Parathyroid adenoma (tissue), 2 donors: ENCODE data around the gene EPG5.

ENCODE experiments used
- H2AFZ ChIP-seq: fragments of 300-600 bp; sonication (generic); one replicate; pipeline ENCODE4 v1.7.0; 2017; ENCODE audit warnings: antibody characterized with exemption, mild to moderate bottlenecking
- H3K27ac ChIP-seq: fragments of 300-600 bp; sonication (generic); one replicate; pipeline ENCODE4 v1.7.0; 2017
- H3K27me3 ChIP-seq: fragments of 300-600 bp; sonication (generic); one replicate; pipeline ENCODE4 v1.7.0; 2017; ENCODE audit warnings: low read length; ENCODE audit not compliant: control insufficient read depth, insufficient read depth
- H3K36me3 ChIP-seq: fragments of 300-600 bp; sonication (generic); one replicate; pipeline ENCODE4 v1.7.0; 2017; ENCODE audit warnings: low read length; ENCODE audit not compliant: control insufficient read depth, insufficient read depth
- H3K4me1 ChIP-seq: fragments of 300-600 bp; sonication (generic); one replicate; pipeline ENCODE4 v1.7.0; 2017; ENCODE audit warnings: control low read depth
- H3K4me2 ChIP-seq: fragments of 300-600 bp; sonication (generic); one replicate; pipeline ENCODE4 v1.7.0; 2017; ENCODE audit warnings: low read length
- H3K4me3 ChIP-seq: fragments of 300-600 bp; sonication (generic); one replicate; pipeline ENCODE4 v1.7.0; 2017; ENCODE audit warnings: low read depth, low read length
- H3K79me2 ChIP-seq: fragments of 300-600 bp; sonication (generic); one replicate; pipeline ENCODE4 v1.7.0; 2017; ENCODE audit warnings: control low read depth
- H3K9ac ChIP-seq: fragments of 300-600 bp; sonication (generic); one replicate; pipeline ENCODE4 v1.7.0; 2017; ENCODE audit warnings: mild to moderate bottlenecking
- H3K9me3 ChIP-seq: fragments of 300-600 bp; sonication (generic); one replicate; pipeline ENCODE4 v1.7.0; 2017; ENCODE audit warnings: low read length; ENCODE audit not compliant: control insufficient read depth
- TF ChIP-seq, protein P1 (sequence below): fragments of 300-600 bp; sonication (generic); IDR thresholded peaks from one replicate; pipeline ENCODE4 v1.7.0; 2017; ENCODE audit warnings: antibody characterized with exemption, mild to moderate bottlenecking
- donor health status: primary hyperparathyroidism.

EPG5 gene

DNA sequence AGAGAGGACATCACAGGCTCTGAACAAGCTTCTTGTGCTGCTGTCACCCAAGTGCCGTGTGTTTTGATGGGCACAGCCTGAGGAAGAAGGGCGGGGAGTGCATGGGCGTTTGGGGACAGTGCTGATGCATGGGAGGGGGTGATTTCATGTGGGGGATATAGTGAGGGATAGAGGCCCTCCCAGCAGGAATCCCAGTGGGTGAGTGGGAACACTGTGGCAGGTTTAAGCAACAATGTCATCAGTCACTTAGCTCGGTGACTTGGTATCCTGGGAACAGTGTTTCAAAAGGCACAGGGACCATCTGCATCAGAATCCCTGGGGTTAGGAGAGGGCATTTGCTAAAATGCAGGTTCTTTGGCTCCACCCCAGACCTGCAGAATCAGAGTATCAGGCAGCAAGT is 141.0 kb downstream of the EPG5 start:
- H3K9ac ChIP-seq: no peak overlapping the region
- H2AFZ ChIP-seq: no peak overlapping the region
- TF ChIP-seq, protein P1, sequence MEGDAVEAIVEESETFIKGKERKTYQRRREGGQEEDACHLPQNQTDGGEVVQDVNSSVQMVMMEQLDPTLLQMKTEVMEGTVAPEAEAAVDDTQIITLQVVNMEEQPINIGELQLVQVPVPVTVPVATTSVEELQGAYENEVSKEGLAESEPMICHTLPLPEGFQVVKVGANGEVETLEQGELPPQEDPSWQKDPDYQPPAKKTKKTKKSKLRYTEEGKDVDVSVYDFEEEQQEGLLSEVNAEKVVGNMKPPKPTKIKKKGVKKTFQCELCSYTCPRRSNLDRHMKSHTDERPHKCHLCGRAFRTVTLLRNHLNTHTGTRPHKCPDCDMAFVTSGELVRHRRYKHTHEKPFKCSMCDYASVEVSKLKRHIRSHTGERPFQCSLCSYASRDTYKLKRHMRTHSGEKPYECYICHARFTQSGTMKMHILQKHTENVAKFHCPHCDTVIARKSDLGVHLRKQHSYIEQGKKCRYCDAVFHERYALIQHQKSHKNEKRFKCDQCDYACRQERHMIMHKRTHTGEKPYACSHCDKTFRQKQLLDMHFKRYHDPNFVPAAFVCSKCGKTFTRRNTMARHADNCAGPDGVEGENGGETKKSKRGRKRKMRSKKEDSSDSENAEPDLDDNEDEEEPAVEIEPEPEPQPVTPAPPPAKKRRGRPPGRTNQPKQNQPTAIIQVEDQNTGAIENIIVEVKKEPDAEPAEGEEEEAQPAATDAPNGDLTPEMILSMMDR: no peak
- H3K27ac ChIP-seq: no peak overlapping the region
- H3K4me3 ChIP-seq: no peak overlapping the region
- no peak overlapping the region for H3K4me2 ChIP-seq
- H3K79me2 ChIP-seq: no peaks in the 10 kb centered on the region
- H3K4me1 ChIP-seq: peaks cover 4% of the 10 kb centered on the region
- H3K9me3 ChIP-seq: no peaks in the 10 kb centered on the region
- no peaks in the 10 kb centered on the region for H3K27me3 ChIP-seq
- H3K36me3 ChIP-seq: no peaks in the 10 kb centered on the region

DNA sequence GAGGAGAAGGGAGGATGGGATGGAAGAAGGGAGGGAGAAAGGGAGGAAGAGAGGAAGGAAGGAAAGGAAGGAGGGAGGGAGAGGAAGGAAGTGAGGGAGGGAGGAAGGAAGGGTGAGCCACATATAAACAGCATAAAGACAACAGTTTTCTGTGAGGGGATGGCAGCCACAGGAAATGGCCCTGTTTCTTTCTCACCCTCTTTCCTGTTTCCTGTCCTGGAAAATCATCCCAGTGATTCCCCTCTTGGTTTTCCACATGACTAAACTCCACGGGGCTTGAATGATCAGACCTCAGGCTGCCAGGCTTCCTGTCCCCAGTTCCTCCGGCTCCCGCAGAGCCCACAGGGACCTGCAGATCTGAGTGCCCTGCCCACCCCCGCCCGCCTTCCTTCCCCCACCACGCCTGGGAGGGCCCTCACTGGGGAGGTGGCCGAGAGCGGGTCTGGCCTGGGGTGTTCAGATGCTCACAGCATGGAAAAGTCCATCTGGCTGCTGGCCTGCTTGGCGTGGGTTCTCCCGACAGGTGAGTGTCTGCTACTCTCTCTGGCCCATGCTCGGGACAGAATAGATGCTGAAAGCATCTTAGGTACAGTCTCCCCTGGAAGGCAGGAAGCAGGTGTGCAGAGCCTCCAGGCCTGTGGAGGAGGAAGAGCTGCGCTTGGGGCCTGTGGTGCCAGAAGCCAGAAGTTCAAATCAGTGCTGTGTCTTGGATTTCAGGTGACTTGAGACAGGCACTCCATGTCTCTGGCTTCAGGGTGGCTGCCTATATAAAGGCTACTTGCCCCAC is 141.7 kb downstream of the EPG5 start, which contains the start of gene SIGLEC15:
Gene SIGLEC15 (plus strand): TSS at position 418 of the 787 bp plus-strand sequence. CDS start 54 bp downstream, at position 472.
- H2AFZ ChIP-seq: no peak within 1 kb of the TSS
- no peaks in the 10 kb centered on the region for H3K9me3 ChIP-seq
- peaks cover 4% of the 10 kb centered on the region for H3K4me1 ChIP-seq
- no peak within 1 kb of the TSS for H3K4me2 ChIP-seq
- TF ChIP-seq, protein P1: no peak
- no peaks in the 10 kb centered on the region for H3K27me3 ChIP-seq
- no peaks in the 10 kb centered on the region for H3K79me2 ChIP-seq
- no peak within 1 kb of the TSS for H3K9ac ChIP-seq
- H3K36me3 ChIP-seq: no peaks in the 10 kb centered on the region
- H3K27ac ChIP-seq: no peak within 1 kb of the TSS
- no peak within 1 kb of the TSS for H3K4me3 ChIP-seq

DNA sequence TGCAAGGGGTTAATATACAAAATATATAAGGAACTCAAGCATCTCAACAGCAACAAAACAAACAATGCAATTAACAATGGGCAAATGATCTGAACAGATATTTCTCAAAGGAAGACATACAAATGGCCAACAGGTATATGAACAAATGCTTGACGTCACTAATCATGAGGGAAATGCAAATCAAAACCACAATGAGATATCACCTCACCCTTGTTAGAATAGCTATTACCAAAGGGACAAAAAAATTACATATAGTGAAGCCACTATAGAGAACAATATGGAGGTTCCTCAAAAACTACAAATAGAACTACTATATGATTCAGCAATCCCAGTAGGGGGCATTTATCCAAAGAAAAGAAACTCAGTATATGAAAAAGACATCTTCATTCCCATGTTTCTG is 145.4 kb downstream of the EPG5 start:
- Histone ChIP-seq H3K79me2 (no peaks in the 10 kb centered on the region), H3K36me3 (no peaks in the 10 kb centered on the region), H3K4me3 (no peak overlapping the region)

DNA sequence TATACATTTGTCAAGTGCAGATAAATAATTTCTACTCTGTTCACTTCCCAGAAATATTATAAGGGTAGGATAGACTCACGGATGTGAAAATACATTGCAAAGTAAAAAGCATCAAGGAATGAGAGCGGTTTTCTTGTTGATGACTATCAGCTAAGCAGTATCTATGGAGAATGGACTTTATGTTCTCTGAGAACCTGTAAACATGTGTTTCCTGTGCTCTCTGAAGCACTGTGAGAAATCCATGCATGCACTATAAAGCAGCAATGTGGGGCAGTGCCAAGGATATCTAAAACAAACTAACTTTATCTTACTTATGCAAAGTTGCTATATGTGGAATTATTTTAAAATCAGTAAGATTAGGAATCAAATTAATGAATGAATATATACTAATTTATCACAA is 146.1 kb downstream of the EPG5 start:
- H3K27me3 ChIP-seq: no peaks in the 10 kb centered on the region
- no peaks in the 10 kb centered on the region for H3K79me2 ChIP-seq
- H3K4me1 ChIP-seq: no peaks in the 10 kb centered on the region
- no peaks in the 10 kb centered on the region for H3K9me3 ChIP-seq
- no peak overlapping the region for H3K4me3 ChIP-seq
- TF ChIP-seq, protein P1: no peak
- no peak overlapping the region for H3K4me2 ChIP-seq
- no peak overlapping the region for H2AFZ ChIP-seq
- H3K36me3 ChIP-seq: no peaks in the 10 kb centered on the region
- H3K27ac ChIP-seq: no peak overlapping the region
- H3K9ac ChIP-seq: no peak overlapping the region

More for the DNA sequence above, 145.4 kb downstream of the EPG5 start:
- Histone ChIP-seq H3K4me2 (no peak overlapping the region), H3K9me3 (no peaks in the 10 kb centered on the region), H3K4me1 (no peaks in the 10 kb centered on the region), H2AFZ (no peak overlapping the region), H3K9ac (no peak overlapping the region), H3K27me3 (no peaks in the 10 kb centered on the region), H3K27ac (no peak overlapping the region)
- TF ChIP-seq, protein P1: no peak
